ENCODE measurements around the gene YIPF1. TPM values are rescaled to one million over a fixed set of nuclear protein-coding genes. Genes with fewer than 3 reads are reported as not detected.

Gene YIPF1
- total and polyA plus RNA-seq, 4 donors, result 19.9 to 33.3 (median 25.1) TPM

DNA sequence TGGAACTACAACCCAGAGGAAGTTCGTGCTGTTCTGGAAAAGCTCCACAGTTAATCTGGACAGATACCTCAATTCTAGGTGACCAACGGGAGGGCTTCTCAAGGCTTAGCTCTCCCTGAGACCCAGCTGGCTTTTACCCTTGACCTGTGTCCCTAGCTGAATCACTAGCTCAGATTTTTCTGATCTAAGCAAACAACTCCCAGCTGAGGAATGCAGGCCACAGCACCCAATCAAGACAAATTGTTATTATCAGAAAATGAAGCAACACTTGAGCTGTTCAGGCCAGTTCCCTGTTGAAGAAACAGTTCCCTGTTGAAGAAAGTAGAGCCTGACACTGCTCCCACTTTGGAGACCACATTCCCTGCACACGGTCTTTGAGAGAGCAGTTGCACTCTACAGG lies 20.3 kb upstream of the YIPF1 start:
- Histone ChIP-seq H3K9ac (ENCODE audit: insufficient read depth in 1 of 2, low read length in 2 of 2) (no peak overlapping the region), H3K36me3 (ENCODE audit: control insufficient read depth in 4 of 4, insufficient read depth in 4 of 4, low read length in 4 of 4) (peaks cover 0 to 10% (median 2%) of the 10 kb centered on the region in 4 donors), H3K9me3 (ENCODE audit: control insufficient read depth in 4 of 4, insufficient read depth in 3 of 4, low read length in 3 of 4) (no peaks in the 10 kb centered on the region), H3K4me1 (ENCODE audit: control insufficient read depth in 5 of 5, insufficient read depth in 5 of 5, low read length in 5 of 5) (peaks cover 0 to 2% (median 0%) of the 10 kb centered on the region in 5 donors), H3K4me3 (no peak overlapping the region), H3K27me3 (ENCODE audit: control insufficient read depth in 3 of 3, insufficient read depth in 3 of 3, low read length in 2 of 3) (no peaks in the 10 kb centered on the region), H3K27ac (ENCODE audit: low read depth in 1 of 2, low read length in 1 of 2) (peak overlapping the region in 1 of 2 donors; percentile 18)
- ATAC-seq (ENCODE audit: insufficient read depth, low FRiP score) (no peak), DNase-seq (no peak)
- 69 to 81% methylated on average over 3 of the region's 3 CpGs for WGBS, 2 donors
- no peak for TF ChIP-seq CTCF (IDR thresholded peaks at IDR 0.05; ENCODE audit: control extremely low read depth, extremely low read depth)

DNA sequence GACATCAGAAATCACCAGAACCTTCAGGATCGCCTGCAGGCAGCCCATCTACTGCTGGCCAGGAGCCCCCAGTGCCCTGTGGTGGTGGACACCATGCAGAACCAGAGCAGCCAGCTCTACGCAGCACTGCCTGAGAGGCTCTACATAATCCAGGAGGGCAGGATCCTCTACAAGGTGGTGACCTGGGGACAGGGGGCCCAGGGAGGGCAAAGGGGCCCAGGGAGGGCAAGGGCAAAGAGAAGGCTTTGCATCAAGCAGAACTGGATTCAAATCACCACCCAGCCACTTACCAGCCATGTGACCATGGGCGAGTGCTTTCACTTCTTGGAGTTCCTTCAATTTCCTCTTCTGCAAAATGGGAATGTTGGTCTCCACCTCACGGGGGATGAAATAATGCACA lies 16.5 kb upstream of the YIPF1 start:
- no peaks in the 10 kb centered on the region for H3K27me3 ChIP-seq (ENCODE audit: control insufficient read depth in 3 of 3, insufficient read depth in 3 of 3, low read length in 2 of 3)
- no peak for TF ChIP-seq CTCF (IDR thresholded peaks at IDR 0.05; ENCODE audit: control extremely low read depth, extremely low read depth)
- no peak overlapping the region for H3K9ac ChIP-seq (ENCODE audit: insufficient read depth in 1 of 2, low read length in 2 of 2)
- DNase-seq, result no peak
- H3K36me3 ChIP-seq (ENCODE audit: control insufficient read depth in 4 of 4, insufficient read depth in 4 of 4, low read length in 4 of 4), result no peaks in the 10 kb centered on the region
- no peak overlapping the region for H3K4me3 ChIP-seq
- no peak overlapping the region for H3K27ac ChIP-seq (ENCODE audit: low read depth in 1 of 2, low read length in 1 of 2)
- no peak for ATAC-seq (ENCODE audit: insufficient read depth, low FRiP score)
- WGBS, 2 donors, result 78 to 89% methylated on average over 4 of the region's 4 CpGs
- H3K9me3 ChIP-seq (ENCODE audit: control insufficient read depth in 4 of 4, insufficient read depth in 3 of 4, low read length in 3 of 4), result peaks cover 0 to 2% (median 0%) of the 10 kb centered on the region in 4 donors
- H3K4me1 ChIP-seq (ENCODE audit: control insufficient read depth in 5 of 5, insufficient read depth in 5 of 5, low read length in 5 of 5), result no peaks in the 10 kb centered on the region

DNA sequence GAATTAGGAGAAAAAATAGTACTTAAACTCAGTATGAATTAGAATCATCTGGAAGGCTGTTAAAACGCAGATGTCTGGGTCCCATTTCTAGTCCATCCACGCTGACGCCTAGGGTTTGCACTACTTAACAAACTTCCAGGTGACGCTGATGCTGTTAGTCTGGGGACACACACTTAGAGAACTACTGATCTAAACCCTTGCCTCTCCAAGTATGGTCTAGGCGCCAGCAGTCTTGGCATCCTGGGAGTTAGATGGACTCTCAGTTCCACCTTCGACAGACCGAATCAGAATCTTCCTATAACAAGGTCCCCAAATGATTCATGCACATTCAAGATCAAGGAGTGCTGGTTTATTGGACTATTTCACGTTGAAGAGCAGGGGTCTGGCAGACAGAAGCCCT lies 15.9 kb upstream of the YIPF1 start:
- WGBS, 2 donors, result 96 to 98% methylated on average over 8 of the region's 8 CpGs
- H3K9ac ChIP-seq (ENCODE audit: insufficient read depth in 1 of 2, low read length in 2 of 2), result no peak overlapping the region
- no peak for ATAC-seq (ENCODE audit: insufficient read depth, low FRiP score)
- H3K27ac ChIP-seq (ENCODE audit: low read depth in 1 of 2, low read length in 1 of 2), result no peak overlapping the region
- peaks cover 0 to 2% (median 0%) of the 10 kb centered on the region in 4 donors for H3K9me3 ChIP-seq (ENCODE audit: control insufficient read depth in 4 of 4, insufficient read depth in 3 of 4, low read length in 3 of 4)
- DNase-seq, result no peak
- no peaks in the 10 kb centered on the region for H3K36me3 ChIP-seq (ENCODE audit: control insufficient read depth in 4 of 4, insufficient read depth in 4 of 4, low read length in 4 of 4)
- H3K27me3 ChIP-seq (ENCODE audit: control insufficient read depth in 3 of 3, insufficient read depth in 3 of 3, low read length in 2 of 3), result no peaks in the 10 kb centered on the region
- no peak overlapping the region for H3K4me3 ChIP-seq
- H3K4me1 ChIP-seq (ENCODE audit: control insufficient read depth in 5 of 5, insufficient read depth in 5 of 5, low read length in 5 of 5), result no peaks in the 10 kb centered on the region
- TF ChIP-seq CTCF (IDR thresholded peaks at IDR 0.05; ENCODE audit: control extremely low read depth, extremely low read depth), result no peak
